Heart left ventricle (tissue), 13 donors: ENCODE results near the gene SLC66A2.

Experiments
- CTCF ChIP-seq, 12 donors: fragments of 200-600 bp; sonication (generic) in 4 of 12; IDR thresholded peaks; one replicate each; pipeline versions ENCODE4 v1.5.0 to v1.8.0; 2018 to 2022; ENCODE audit warnings: antibody characterized with exemption in 12 of 12, mild to moderate bottlenecking in 5 of 12
- POLR2A ChIP-seq, 2 donors: fragments of 450-650 bp; IDR thresholded peaks; one replicate each; pipeline ENCODE4 v1.6.1; 2017; ENCODE audit warnings: antibody characterized with exemption in 2 of 2, mild to moderate bottlenecking in 2 of 2, moderate library complexity in 2 of 2
- donor health status: ischemic (EF 13 %, LVEDD 7.1; RV severe dilation, severe dysfunction).
- donor health status: DM: no; HTN: yes; CAD: no.
- donor health status: DM: no; HTN: no; CAD: no.
- donor health status: ischemic (EF 25% LVEDD 6.9; RV normal size, moderate dysfunction).
- donor health status: ischemic (EF 25% LVEDD 5.7; RV mildly dilated, moderate dysfunction).
- donor health status: ischemic (EF 35%, LVEDD 5.7; RV mildly dilated, moderate dysfunction).
- donor health status: nonischemic (EF 11% LVEDD 7.7; RV severe dilation, severe dysfunction).
- donor health status: DM: yes; HTN: yes; CAD: no.
- donor health status: PGD.
- donor health status: ischemic (EF 29% LVEDD 5.4; RV normal size, mild dysfunction).
- donor health status: nonischemic (EF 23%, LVEDD 6.1; RV moderate dilation, normal function).

GRCh38 chr18:79983793-79984192, 32.3 kb upstream of the SLC66A2 start:
- TF ChIP-seq CTCF (IDR thresholded peaks at IDR 0.05) (no peak), POLR2A (IDR thresholded peaks at IDR 0.05) (no peak)
